Fibroblast of skin of abdomen (primary cell): ENCODE results near the gene SPSB1. TPM values are rescaled to one million over a fixed set of nuclear protein-coding genes. Genes with fewer than 3 reads are reported as not detected.
A peak's percentile ranks its signal among the peaks of the same experiment; 100 is the strongest.

Source experiments
- DNase-seq: peaks from one replicate; pipeline ENCODE4 v3.0.0-alpha.2; 2013
- polyA plus RNA-seq, 2 experiments: library from polyadenylated mRNA; unstranded; fragments of 120-200 nt; gene quantifications; one replicate each; pipeline ENCODE4 v1.2.1, GENCODE V29; 2013; ENCODE audit not compliant: insufficient read length in 2 of 2

SPSB1 gene
- polyA plus RNA-seq (2013, experiment 1 of 2; ENCODE audit: insufficient read length), result 38.0 TPM
- polyA plus RNA-seq (2013, experiment 2 of 2; ENCODE audit: insufficient read length), result 36.3 TPM

GRCh38 chr1:9292361-9293240 is at the start of gene SPSB1:
Gene SPSB1 (plus strand): TSS chr1:9292894. CDS start chr1:9355892, 62,998 bp downstream.
- DNase-seq, result peak; percentile 89

- DNase-seq, result no peak
These were observed 49.5 kb upstream of the SPSB1 start for GRCh38 chr1:9243066-9243739.

- no peak for DNase-seq
These were observed 48.0 kb upstream of the SPSB1 start for GRCh38 chr1:9244501-9245229.

GRCh38 chr1:9245230-9245619 is 47.5 kb upstream of the SPSB1 start:
- DNase-seq, result no peak

- no peak for DNase-seq
These were observed 47.0 kb upstream of the SPSB1 start for GRCh38 chr1:9245661-9246060.

- DNase-seq, result no peak
These were observed 46.5 kb upstream of the SPSB1 start for GRCh38 chr1:9246215-9246614.

GRCh38 chr1:9246841-9247785 is 45.6 kb upstream of the SPSB1 start:
- DNase-seq, result no peak

- DNase-seq, result no peak
These were observed 44.8 kb upstream of the SPSB1 start for GRCh38 chr1:9247894-9248293.

GRCh38 chr1:9248341-9249262 is 44.1 kb upstream of the SPSB1 start:
- no peak for DNase-seq

- no peak for DNase-seq
These were observed 43.5 kb upstream of the SPSB1 start for GRCh38 chr1:9249263-9249533.

GRCh38 chr1:9249534-9250410 is 42.9 kb upstream of the SPSB1 start:
- no peak for DNase-seq

GRCh38 chr1:9250411-9251381 is 42.0 kb upstream of the SPSB1 start:
- DNase-seq, result no peak

GRCh38 chr1:9251501-9251900 is 41.2 kb upstream of the SPSB1 start:
- no peak for DNase-seq

GRCh38 chr1:9253004-9253403 is 39.7 kb upstream of the SPSB1 start:
- no peak for DNase-seq

GRCh38 chr1:9253453-9254105 is 39.1 kb upstream of the SPSB1 start:
- DNase-seq, result peak; percentile 36

GRCh38 chr1:9256332-9256731 is 36.4 kb upstream of the SPSB1 start:
- no peak for DNase-seq

- no peak for DNase-seq
These were observed 34.8 kb upstream of the SPSB1 start for GRCh38 chr1:9257851-9258250.

GRCh38 chr1:9258629-9259028 is 34.1 kb upstream of the SPSB1 start:
- no peak for DNase-seq
